DND-41 (cell line): ENCODE results near the gene TBC1D14.

ENCODE experiments used
- CTCF ChIP-seq: IDR thresholded peaks from 2 replicates; pipeline ENCODE4 v1.5.1; 2012; ENCODE audit warnings: borderline replicate concordance, low read length, moderate library complexity, mild to moderate bottlenecking; ENCODE audit not compliant: poor library complexity, severe bottlenecking; ENCODE audit errors: extremely low read depth
- EZH2 ChIP-seq: IDR thresholded peaks from 3 replicates; pipeline ENCODE4 v1.6.1; 2012; ENCODE audit warnings: borderline replicate concordance, low read depth, mild to moderate bottlenecking, moderate library complexity, low read length, inconsistent platforms; ENCODE audit not compliant: severe bottlenecking

GRCh38 chr4:7002336-7002735, 92.7 kb downstream of the TBC1D14 start:
- TF ChIP-seq CTCF = no peak
- TF ChIP-seq EZH2 = no peak
